Natural killer cell treated with Interleukin-12 subunit alpha and Interleukin-12 subunit beta and Interleukin-15 and Interleukin-18, amount 100 ng/mL, for 72 hours (primary cell): Measurements from ENCODE around the gene RPS25. TPM values are rescaled to one million over a fixed set of nuclear protein-coding genes. Genes with fewer than 3 reads are reported as not detected.
A peak's percentile ranks its signal among the peaks of the same experiment; 100 is the strongest.
"Not testable (repeated sequence)": the region's sequence is repeated elsewhere in the genome, so short reads cannot be mapped to it uniquely, and the experiment has no call there.

ENCODE experiments used
- ATAC-seq, 2 donors: fragments of 150-1000 bp; cut with Tn5 transposase in 1 of 2; sonication (Bioruptor Pico), chemical (Tn5 transposase) in 1 of 2; 2 replicates each; pipeline ENCODE4 v1.10.0; 2021
- DNase-seq: peaks from one replicate; pipeline ENCODE4 v3.0.0; 2022; ENCODE audit warnings: low spot score
- H3K27ac Mint-ChIP-seq, 2 donors: 1 replicate in 1 of 2; 2 replicates in 1 of 2; pipeline ENCODE4 v1.8.0; 2022; ENCODE audit warnings: mixed read lengths in 2 of 2, mild to moderate bottlenecking in 1 of 2, moderate library complexity in 1 of 2
- H3K27me3 Mint-ChIP-seq, 2 donors: 1 replicate in 1 of 2; 2 replicates in 1 of 2; pipeline ENCODE4 v1.8.0; 2022; ENCODE audit warnings: mixed read lengths in 2 of 2
- H3K36me3 Mint-ChIP-seq: one replicate; pipeline ENCODE4 v1.8.0; 2022; ENCODE audit warnings: mixed read lengths
- H3K4me1 Mint-ChIP-seq, 2 donors: 1 replicate in 1 of 2; 2 replicates in 1 of 2; pipeline ENCODE4 v1.8.0; 2022; ENCODE audit warnings: low read depth in 2 of 2, mixed read lengths in 2 of 2, mild to moderate bottlenecking in 1 of 2
- H3K4me3 Mint-ChIP-seq: one replicate; pipeline ENCODE4 v1.8.0; 2022; ENCODE audit warnings: mixed read lengths
- H3K9me3 Mint-ChIP-seq: 2 replicates; pipeline ENCODE4 v1.8.0; 2022; ENCODE audit warnings: mixed read lengths
- total RNA-seq, 2 donors: library from RNA; stranded (reverse); gene quantifications; one replicate each; pipeline ENCODE4 v1.2.3, GENCODE V29; 2022

Gene RPS25
- total RNA-seq, 2 donors from 2014 or later = 711 to 875 TPM

GRCh38 chr11:119016216-119017009 is 1.7 kb downstream of the RPS25 start:
- Mint-ChIP-seq H3K4me3 (peak overlapping the region; percentile 95), H3K27me3 (no peaks in the 10 kb centered on the region), H3K27ac (peak overlapping the region; percentile 97 to 100), H3K36me3 (peaks cover 45% of the 10 kb centered on the region), H3K9me3 (no peaks in the 10 kb centered on the region), H3K4me1 (peaks cover 29 to 35% of the 10 kb centered on the region in 2 donors)
- ATAC-seq (no peak), DNase-seq (no peak)

- no peaks in the 10 kb centered on the region for H3K27me3 Mint-ChIP-seq
- DNase-seq = no peak
- no peak for ATAC-seq
- peak overlapping the region; percentile 70 to 97 for H3K27ac Mint-ChIP-seq
- peaks cover 44% of the 10 kb centered on the region for H3K36me3 Mint-ChIP-seq
- H3K9me3 Mint-ChIP-seq = no peaks in the 10 kb centered on the region
- peaks cover 28 to 31% of the 10 kb centered on the region in 2 donors for H3K4me1 Mint-ChIP-seq
- H3K4me3 Mint-ChIP-seq = peak overlapping the region; percentile 95
Measured at GRCh38 chr11:119015054-119015611, 3.0 kb downstream of the RPS25 start.

- Mint-ChIP-seq H3K36me3 (peaks cover 40% of the 10 kb centered on the region), H3K4me3 (no peak overlapping the region), H3K27ac (peak overlapping the region in 1 of 2 donors; percentile 17), H3K27me3 (no peaks in the 10 kb centered on the region), H3K9me3 (no peaks in the 10 kb centered on the region), H3K4me1 (peaks cover 24 to 25% of the 10 kb centered on the region in 2 donors)
- no peak for ATAC-seq
- DNase-seq = no peak
Measured at GRCh38 chr11:119014209-119014924, 3.8 kb downstream of the RPS25 start.

- Mint-ChIP-seq H3K9me3 (no peaks in the 10 kb centered on the region), H3K27me3 (no peaks in the 10 kb centered on the region), H3K36me3 (peaks cover 35% of the 10 kb centered on the region), H3K27ac (peak overlapping the region in 1 of 2 donors; percentile 10), H3K4me1 (peaks cover 23 to 24% of the 10 kb centered on the region in 2 donors), H3K4me3 (no peak overlapping the region)
- DNase-seq (no peak), ATAC-seq (peak in 1 of 2 donors; percentile 50)
Measured at GRCh38 chr11:119012629-119013170, 5.4 kb downstream of the RPS25 start.

GRCh38 chr11:119011476-119012053 is 6.6 kb downstream of the RPS25 start:
- DNase-seq (no peak), ATAC-seq (no peak)
- no peaks in the 10 kb centered on the region for H3K9me3 Mint-ChIP-seq
- peaks cover 33% of the 10 kb centered on the region for H3K36me3 Mint-ChIP-seq
- H3K4me1 Mint-ChIP-seq = peaks cover 19 to 20% of the 10 kb centered on the region in 2 donors
- H3K4me3 Mint-ChIP-seq = no peak overlapping the region
- no peaks in the 10 kb centered on the region for H3K27me3 Mint-ChIP-seq
- no peak overlapping the region for H3K27ac Mint-ChIP-seq

- Mint-ChIP-seq H3K4me3 (no peak overlapping the region), H3K9me3 (no peaks in the 10 kb centered on the region), H3K27ac (peak overlapping the region in 1 of 2 donors; percentile 39), H3K36me3 (peaks cover 13% of the 10 kb centered on the region), H3K4me1 (peaks cover 0 to 4% of the 10 kb centered on the region in 2 donors), H3K27me3 (no peaks in the 10 kb centered on the region)
- no peak for DNase-seq
- ATAC-seq = no peak
Measured at GRCh38 chr11:119006656-119007055, 11.5 kb downstream of the RPS25 start.

GRCh38 chr11:119000906-119001305 is 17.2 kb downstream of the RPS25 start:
- Mint-ChIP-seq H3K4me3 (no peak overlapping the region), H3K4me1 (peaks cover 25 to 35% of the 10 kb centered on the region in 2 donors), H3K9me3 (no peaks in the 10 kb centered on the region), H3K27me3 (no peaks in the 10 kb centered on the region), H3K27ac (no peak overlapping the region), H3K36me3 (peaks cover 10% of the 10 kb centered on the region)
- ATAC-seq (no peak), DNase-seq (no peak)

GRCh38 chr11:118998822-118999221 is 19.3 kb downstream of the RPS25 start:
- Mint-ChIP-seq H3K4me1 (peaks cover 26 to 35% of the 10 kb centered on the region in 2 donors), H3K36me3 (peaks cover 7% of the 10 kb centered on the region), H3K4me3 (peak overlapping the region; percentile 99), H3K9me3 (no peaks in the 10 kb centered on the region), H3K27ac (peak overlapping the region; percentile 84 to 96), H3K27me3 (no peaks in the 10 kb centered on the region)
- DNase-seq (no peak), ATAC-seq (no peak)

GRCh38 chr11:118998388-118998717 is 19.8 kb downstream of the RPS25 start:
- Mint-ChIP-seq H3K9me3 (no peaks in the 10 kb centered on the region), H3K27me3 (no peaks in the 10 kb centered on the region), H3K36me3 (peaks cover 6% of the 10 kb centered on the region), H3K4me1 (peaks cover 26 to 35% of the 10 kb centered on the region in 2 donors), H3K27ac (peak overlapping the region; percentile 84 to 96), H3K4me3 (peak overlapping the region; percentile 99)
- DNase-seq = no peak
- no peak for ATAC-seq

- Mint-ChIP-seq H3K27me3 (no peaks in the 10 kb centered on the region), H3K27ac (peak within 1 kb of the TSS; percentile 84 to 96), H3K36me3 (peaks cover 6% of the 10 kb centered on the region), H3K4me1 (peaks cover 26 to 35% of the 10 kb centered on the region in 2 donors), H3K4me3 (peak within 1 kb of the TSS; percentile 99), H3K9me3 (no peaks in the 10 kb centered on the region)
- DNase-seq (peak; percentile 97), ATAC-seq (peak; percentile 98 to 99)
Measured at GRCh38 chr11:118997627-118998387, 20.3 kb downstream of the RPS25 start, which contains the start of gene CENATAC. Gene CENATAC (plus strand): TSS chr11:118998138. CDS start chr11:118998198, 60 bp downstream.

GRCh38 chr11:118996926-118997626 is 21.1 kb downstream of the RPS25 start:
- Mint-ChIP-seq H3K27ac (peak overlapping the region; percentile 84 to 96), H3K4me1 (peaks cover 26 to 35% of the 10 kb centered on the region in 2 donors), H3K27me3 (no peaks in the 10 kb centered on the region), H3K36me3 (peaks cover 6% of the 10 kb centered on the region), H3K9me3 (no peaks in the 10 kb centered on the region), H3K4me3 (peak overlapping the region; percentile 99)
- ATAC-seq = peak; percentile 20 to 45
- no peak for DNase-seq

- not testable (repeated sequence) for ATAC-seq, DNase-seq, H3K4me3 Mint-ChIP-seq, H3K36me3 Mint-ChIP-seq, H3K4me1 Mint-ChIP-seq, H3K27me3 Mint-ChIP-seq, H3K27ac Mint-ChIP-seq, H3K9me3 Mint-ChIP-seq
Measured at GRCh38 chr11:118991486-118992038, 26.6 kb downstream of the RPS25 start.
